Superior temporal gyrus (tissue), 1 donor: Measurements from ENCODE around the gene TP53TG5.

Experiments used
- DNase-seq: peaks from one replicate; pipeline ENCODE4 v3.0.0-alpha.2; 2016; ENCODE audit errors: extremely low spot score

The TP53TG5 gene

DNA sequence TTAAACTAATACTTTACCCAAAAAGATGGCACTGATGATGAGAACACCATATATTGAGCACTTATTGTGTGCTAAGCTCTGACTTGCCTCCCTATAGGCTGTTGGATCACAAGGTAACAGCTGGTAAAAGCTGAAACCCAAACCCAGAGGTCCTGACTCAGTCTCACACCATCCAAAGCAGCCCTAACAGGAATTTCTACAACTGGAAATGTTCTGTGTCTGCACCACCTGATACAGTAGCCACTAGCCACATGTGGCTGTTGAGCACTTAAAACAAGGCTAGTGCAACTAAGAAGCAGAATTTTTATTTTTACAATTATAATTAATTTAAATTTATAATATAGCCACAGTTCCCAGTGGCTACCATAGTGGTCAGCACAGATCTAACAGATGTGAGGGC lies 54.4 kb downstream of the TP53TG5 start:
- no peak for DNase-seq

DNA sequence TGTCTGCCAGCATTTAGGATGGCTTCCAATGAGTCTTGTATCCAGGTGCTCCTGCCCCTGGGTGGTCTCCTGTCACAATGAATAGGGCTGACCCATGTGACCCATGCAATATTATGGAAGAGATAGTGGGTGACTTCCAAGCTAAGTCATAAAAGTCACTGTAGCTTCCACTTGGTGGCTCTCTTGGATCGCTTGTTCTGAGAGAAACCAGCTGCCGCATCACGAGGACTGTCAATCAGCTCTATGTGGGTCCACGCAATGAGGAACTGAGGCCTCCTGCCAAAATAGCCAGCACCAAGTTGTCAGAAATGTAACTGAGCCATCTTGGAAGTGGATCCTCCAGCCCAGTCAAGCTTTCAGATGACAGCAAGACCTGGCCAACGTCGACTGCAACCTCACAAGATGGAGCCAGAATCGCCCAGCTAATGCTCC lies 55.2 kb downstream of the TP53TG5 start:
- peak; percentile 89 for DNase-seq
